GM18951 (cell line): Measurements from ENCODE around the gene TTL.
"Not testable (repeated sequence)": the region's sequence is repeated elsewhere in the genome, so short reads cannot be mapped to it uniquely, and the experiment has no call there.

ENCODE experiments used
- POLR2A ChIP-seq: IDR thresholded peaks from 4 replicates; pipeline ENCODE4 v1.6.1; 2011; ENCODE audit warnings: mild to moderate bottlenecking; ENCODE audit not compliant: insufficient read length, insufficient read depth; ENCODE audit errors: extremely low read depth
- in situ Hi-C: fragments of 300-500 bp; cut with MboI; formaldehyde crosslinking; loops from one replicate; pipeline ENCODE4 v1.12.0; 2022; ENCODE audit warnings: low sequenced_read_pairs, mixed read lengths, inconsistent platforms; ENCODE audit not compliant: unreplicated experiment

Gene TTL

DNA sequence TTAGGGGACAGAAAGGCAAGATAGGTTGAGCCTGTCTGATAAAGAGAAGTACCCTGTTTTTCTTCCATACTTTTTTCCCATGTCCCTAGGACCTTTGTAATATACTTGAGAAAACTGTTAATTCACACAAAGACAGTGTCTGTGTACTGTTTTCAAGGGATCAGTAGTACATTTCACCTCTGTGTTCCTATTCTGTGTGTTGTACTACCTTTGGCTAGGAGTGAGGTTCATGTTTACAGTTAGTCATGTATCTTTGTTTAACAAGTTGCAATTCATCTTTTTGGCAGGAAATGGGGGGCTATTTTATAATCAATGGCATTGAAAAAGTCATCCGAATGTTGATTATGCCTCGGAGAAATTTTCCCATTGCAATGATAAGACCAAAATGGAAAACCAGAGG, 67.0 kb downstream of the TTL start:
- in situ Hi-C loops, result no loop called here
- no peak for TF ChIP-seq POLR2A

- in situ Hi-C loops, result no loop called here
- TF ChIP-seq POLR2A, result no peak
Measured at GRCh38 chr2:112566104-112566503, 84.1 kb downstream of the TTL start.

GRCh38 chr2:112566508-112566907, 84.6 kb downstream of the TTL start:
- in situ Hi-C loops, result not testable (repeated sequence)

GRCh38 chr2:112572005-112572404, 90.0 kb downstream of the TTL start:
- in situ Hi-C loops, result no loop called here
- no peak for TF ChIP-seq POLR2A

GRCh38 chr2:112577756-112578155, 95.8 kb downstream of the TTL start:
- TF ChIP-seq POLR2A, result no peak
- in situ Hi-C loops, result no loop called here

DNA sequence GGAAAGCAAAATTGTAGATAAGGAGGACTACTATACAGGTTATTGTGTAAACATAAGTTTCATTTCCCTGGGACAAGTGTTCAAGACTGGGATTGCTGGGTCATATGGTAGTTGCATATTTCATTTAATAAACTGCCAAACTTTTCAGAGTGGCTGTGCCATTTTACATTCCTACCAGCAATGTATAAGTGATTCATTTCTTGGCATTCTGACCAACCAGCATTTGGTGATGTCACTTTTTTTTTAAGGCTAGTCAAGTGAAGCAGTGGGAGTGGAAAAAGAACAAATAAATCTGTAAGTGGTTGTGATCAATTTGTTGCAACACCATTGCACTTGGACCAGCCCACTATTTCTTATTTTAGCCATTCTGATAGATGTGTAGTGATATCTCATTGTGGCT, 97.3 kb downstream of the TTL start:
- TF ChIP-seq POLR2A, result no peak
- in situ Hi-C loops, result no loop called here

DNA sequence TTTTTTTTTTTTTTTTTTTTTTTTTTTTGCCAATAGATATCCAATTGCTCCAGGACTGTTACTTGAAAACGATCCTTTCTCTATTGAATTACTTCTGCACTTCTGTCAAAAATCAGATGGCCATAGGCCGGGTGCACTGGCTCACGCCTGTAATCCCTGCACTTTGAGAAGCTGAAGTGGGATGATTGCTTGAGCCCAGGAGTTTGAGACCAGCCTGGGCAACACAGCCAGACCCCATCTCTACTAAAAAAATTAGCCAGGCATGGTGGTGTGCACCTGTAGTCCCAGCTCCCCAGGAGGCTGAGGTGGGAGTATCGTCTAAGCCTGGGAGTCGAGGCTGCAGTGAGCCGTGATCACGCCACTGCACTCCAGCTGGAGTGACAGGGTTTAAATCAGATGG, 98.1 kb downstream of the TTL start:
- in situ Hi-C loops, result no loop called here
- no peak for TF ChIP-seq POLR2A

DNA sequence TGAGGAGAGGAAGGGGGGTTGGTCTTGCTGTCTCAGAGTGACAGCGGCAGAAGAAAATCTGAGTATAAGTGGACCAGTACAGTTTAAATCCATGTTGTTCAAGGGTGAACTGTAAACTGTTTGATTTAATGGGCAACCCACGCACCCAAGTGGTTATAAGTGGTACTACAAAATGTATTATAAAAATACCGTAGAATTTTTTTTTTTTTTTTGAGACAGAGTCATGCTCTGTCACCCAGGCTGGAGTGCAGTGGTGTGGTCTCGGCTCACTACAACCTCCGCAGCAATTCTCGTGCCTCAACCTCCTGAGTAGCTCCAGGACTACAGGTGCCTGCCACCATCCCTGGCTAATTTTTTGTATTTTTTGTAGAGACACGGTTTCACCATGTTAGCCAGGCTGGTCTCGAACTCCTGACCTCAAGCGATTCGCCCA, 100.4 kb downstream of the TTL start:
- in situ Hi-C loops, result no loop called here
- no peak for TF ChIP-seq POLR2A

- no peak for TF ChIP-seq POLR2A
- in situ Hi-C loops, result no loop called here
Measured at GRCh38 chr2:112583497-112584133, 101.7 kb downstream of the TTL start.

GRCh38 chr2:112584134-112584890, 102.4 kb downstream of the TTL start, which contains the start of gene CHCHD5:
TSS of gene CHCHD5 (plus strand) at chr2:112584609. CDS start at chr2:112584648, 39 bp downstream.
- in situ Hi-C loops, result no loop called here
- peak; percentile 82 for TF ChIP-seq POLR2A

GRCh38 chr2:112584891-112585250, 102.9 kb downstream of the TTL start:
- in situ Hi-C loops, result no loop called here
- no peak for TF ChIP-seq POLR2A

DNA sequence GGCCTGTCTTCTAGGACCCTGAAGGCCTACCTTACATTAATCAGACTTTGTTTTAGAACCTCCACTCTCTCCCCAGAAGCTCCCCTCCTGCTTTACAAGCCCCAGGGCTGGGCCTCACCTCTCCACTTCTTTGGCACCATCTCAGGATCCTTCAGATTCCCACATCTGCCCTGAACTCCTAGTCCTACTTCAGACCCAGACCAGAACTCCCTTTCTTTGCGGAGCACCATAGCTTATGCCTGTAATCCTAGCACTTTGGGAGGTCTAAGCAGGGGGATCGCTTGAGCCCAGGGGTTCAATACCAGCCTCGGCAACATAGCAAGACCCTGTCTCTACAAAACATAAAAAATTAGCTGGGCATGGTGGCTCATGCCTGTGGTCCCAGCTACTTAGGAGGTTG, 103.4 kb downstream of the TTL start:
- TF ChIP-seq POLR2A, result no peak
- in situ Hi-C loops, result no loop called here

GRCh38 chr2:112585873-112586464, 104.0 kb downstream of the TTL start:
- no peak for TF ChIP-seq POLR2A
- in situ Hi-C loops, result no loop called here

- in situ Hi-C loops, result no loop called here
- no peak for TF ChIP-seq POLR2A
Measured at GRCh38 chr2:112588611-112589045, 106.7 kb downstream of the TTL start.
